GM19438 (cell line): ENCODE measurements around the gene MAN1C1.

Experiments
- ATAC-seq: cut with Tn5 transposase; IDR thresholded peaks from one replicate; pipeline ENCODE4 v1.9.1; 2021; ENCODE audit warnings: low read depth; ENCODE audit not compliant: unreplicated experiment

MAN1C1 gene

DNA sequence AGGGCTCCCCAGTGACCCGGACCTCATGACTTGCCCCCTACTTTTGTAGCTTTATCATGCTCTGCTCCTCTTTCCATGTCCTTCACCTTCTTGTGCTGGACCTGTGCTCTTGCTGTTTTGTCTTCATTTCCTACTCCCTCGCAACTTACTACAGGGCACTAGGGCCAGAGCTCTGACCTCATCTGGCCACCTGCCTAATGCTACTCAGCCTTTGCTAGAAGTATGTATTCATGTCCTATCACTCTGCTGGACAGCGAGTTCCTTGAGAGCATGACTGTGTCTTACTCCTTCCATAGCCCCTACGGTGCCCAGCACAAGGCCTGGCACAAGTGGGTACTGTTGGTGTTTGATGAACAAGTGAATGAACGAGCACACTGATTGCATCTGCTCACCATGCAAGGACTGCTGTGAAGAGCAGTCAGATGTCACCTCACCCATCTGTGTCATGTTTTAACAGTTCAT lies 205.1 kb downstream of the MAN1C1 start:
- ATAC-seq: no peak

DNA sequence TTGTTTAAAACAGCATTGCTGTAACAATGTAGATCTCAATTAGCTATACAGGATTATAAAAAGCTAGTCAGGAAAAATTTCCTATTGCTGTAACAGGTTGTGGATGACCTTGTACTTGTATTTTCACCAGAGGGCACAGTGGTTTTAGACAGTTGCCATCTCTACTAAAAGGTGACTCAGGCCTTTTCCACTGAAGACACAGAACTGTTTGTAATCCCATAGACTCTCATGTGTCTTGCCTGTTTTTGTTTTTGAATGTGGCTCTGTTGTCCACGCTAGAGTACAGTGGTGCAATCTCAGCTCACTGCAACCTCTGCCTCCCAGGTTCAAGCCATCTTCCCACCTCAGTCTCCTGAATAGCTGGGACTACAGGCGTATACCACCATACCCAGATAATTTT lies 209.0 kb downstream of the MAN1C1 start:
- ATAC-seq: no peak

DNA sequence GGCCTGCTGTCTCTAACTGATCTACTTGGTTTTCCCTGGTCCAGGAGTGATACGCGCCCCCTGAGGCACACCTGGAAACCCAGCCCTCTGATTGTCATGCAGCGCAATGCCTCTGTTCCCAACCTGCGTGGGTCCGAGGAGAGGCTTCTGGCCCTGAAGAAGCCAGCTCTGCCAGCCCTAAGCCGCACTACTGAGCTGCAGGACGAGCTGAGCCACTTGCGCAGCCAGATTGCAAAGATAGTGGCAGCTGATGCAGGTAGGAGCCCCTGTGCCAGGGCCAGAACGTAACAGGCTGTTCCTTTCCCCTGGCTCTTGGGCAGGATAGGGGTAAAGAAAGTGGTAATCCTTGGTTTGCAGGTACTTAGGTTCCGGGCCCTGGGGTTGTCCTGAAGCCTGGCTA lies 210.0 kb downstream of the MAN1C1 start:
- no peak for ATAC-seq

DNA sequence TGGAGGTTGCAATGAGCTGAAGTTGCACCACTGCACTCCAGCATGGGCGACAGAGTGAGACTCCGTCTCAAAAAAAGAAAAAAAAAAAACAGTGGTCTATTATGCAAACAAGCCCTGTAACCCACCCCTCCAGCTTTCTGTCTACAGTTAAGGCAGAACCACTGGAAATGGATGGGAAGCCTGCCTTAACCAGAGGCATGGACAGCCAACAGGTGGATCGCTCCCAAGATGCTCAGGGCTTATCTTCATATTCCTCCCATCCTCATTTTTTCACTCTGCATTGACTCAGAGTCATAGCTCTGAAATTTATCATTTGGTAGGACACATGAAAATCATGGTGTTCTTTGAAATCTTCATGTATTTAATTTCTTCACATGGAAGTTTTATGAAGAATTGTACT lies 211.9 kb downstream of the MAN1C1 start:
- no peak for ATAC-seq

DNA sequence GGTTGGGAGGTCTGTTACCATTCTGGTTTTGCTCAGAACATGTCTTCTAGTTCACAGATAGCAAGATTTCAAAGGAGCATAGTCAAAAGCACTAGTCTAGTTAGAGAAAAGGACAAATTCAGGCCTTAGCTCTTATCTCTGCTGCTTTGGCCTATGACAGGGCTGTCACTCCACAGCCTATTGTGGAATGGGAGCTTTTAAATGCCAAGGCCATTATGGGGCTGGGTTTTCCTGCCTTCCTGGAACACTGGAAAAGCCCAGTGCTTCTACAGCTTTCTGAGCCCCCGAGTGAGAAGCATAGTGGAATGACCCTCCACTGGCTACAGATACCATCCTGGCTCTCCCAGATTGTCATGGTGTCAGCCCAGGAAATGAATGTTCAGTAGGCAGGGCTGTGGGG lies 212.5 kb downstream of the MAN1C1 start:
- no peak for ATAC-seq

DNA sequence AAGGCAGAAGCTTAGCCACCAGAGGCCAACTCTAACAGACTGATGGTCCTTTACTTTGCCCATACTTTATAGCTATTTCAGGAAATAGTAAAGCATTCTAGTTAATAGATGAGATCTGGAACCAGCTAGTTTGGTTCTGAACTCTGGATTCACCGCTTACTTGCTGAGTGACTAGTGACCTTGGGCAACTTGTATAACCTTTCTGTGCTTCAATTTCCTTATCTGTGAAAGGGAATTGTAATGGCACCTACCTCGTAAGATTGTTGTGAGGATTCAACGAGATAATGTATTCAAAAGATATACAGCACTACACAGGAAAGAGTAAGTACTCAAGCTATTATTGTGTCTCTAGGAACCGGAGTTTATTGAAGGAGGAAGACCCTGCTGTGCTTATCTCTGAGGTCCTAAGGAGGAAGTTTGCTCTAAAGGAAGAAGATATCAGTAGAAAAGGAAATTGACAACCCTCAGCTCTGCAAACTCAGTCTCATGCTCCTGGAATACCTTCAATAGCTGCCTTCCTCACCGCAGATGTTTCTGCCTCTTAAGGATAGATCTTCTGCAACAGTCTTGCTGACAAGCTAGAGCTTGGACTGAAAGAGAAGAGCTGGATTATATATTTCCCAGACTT lies 215.1 kb downstream of the MAN1C1 start:
- no peak for ATAC-seq

DNA sequence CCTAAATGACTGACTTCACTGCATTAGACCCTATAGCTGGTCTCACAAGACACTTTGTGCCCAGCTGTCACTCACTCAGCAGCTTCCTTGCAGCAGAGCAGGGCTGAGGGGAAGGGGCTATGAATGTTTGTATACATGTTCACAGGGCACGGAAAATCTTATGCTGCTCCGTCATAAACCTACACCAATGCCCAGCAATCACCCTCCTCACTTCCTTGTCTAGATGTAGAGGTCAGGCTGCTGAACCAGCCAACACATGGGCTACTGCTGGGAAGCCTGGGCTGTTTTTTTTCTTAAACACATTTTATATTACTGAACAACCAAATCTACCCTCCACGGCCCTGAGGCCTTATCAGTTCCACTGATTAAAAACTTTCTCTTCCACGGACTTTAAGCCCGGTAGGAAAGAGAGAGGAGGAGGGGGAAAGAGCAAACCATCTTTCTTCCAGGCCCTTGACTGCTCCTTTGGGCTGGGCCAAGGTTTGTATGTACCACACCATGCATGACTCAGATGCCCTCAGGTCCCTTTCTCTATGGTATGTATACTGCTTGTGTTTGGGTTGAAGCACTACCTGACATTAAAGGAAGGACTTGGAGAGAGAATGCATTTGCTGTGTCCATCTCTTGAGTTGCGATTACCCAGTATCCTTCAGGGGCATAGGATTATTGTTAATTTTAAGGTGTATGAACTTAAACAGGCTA lies 215.9 kb downstream of the MAN1C1 start:
- no peak for ATAC-seq

DNA sequence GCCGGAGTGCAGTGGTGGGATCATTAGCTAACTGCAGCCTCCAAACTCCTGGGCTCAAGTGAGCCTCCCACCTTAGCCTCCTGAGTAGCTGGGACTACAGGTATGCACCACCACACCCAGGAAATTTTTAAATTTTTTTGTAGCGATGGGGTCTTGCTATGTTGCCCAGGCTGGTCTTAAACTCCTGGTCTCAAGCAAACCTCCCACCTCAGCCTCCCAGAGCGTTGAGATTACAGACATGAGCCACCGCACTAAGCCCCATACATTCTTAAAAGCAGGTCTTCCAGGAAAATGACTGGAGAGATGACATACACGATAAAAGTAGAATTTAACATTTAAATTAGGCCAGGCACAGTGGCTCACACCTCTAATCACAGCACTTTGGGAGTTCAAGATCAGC lies 216.6 kb downstream of the MAN1C1 start:
- no peak for ATAC-seq
